HepG2 (cell line): ENCODE results near the gene ZNF132. TPM values are rescaled to one million over a fixed set of nuclear protein-coding genes. Genes with fewer than 3 reads are reported as not detected.

ENCODE experiments used
- DDIT3 ChIP-seq: sonication (generic); formaldehyde crosslinking; IDR thresholded peaks from 2 replicates; pipeline ENCODE4 v1.4.0; 2020; ENCODE audit warnings: mild to moderate bottlenecking, missing genetic modification reagents
- FOXK2 ChIP-seq: fragments of 450-650 bp; IDR thresholded peaks from 2 replicates; pipeline ENCODE4 v1.6.1; 2016
- HIVEP1 ChIP-seq: sonication (generic); formaldehyde crosslinking; IDR thresholded peaks from 2 replicates; pipeline ENCODE4 v1.4.0; 2020; ENCODE audit warnings: mild to moderate bottlenecking, missing genetic modification reagents
- HNRNPH1 ChIP-seq: fragments of 200-400 bp; formaldehyde crosslinking; optimal IDR thresholded peaks from 2 replicates; pipeline ENCODE3; 2017; ENCODE audit warnings: mild to moderate bottlenecking, low read depth, low read length
- MAX ChIP-seq: IDR thresholded peaks from 2 replicates; pipeline ENCODE4 v1.6.1; 2012; ENCODE audit warnings: inconsistent platforms
- MLX ChIP-seq: IDR thresholded peaks from 2 replicates; pipeline ENCODE4 v1.6.1; 2016
- NR3C1 ChIP-seq: sonication (generic); formaldehyde crosslinking; IDR thresholded peaks from 2 replicates; pipeline ENCODE4 v1.4.0; 2020; ENCODE audit warnings: missing genetic modification reagents
- PHF8 ChIP-seq: sonication (generic); formaldehyde crosslinking; IDR thresholded peaks from 2 replicates; pipeline ENCODE4 v1.5.0; 2020; ENCODE audit warnings: missing genetic modification reagents
- POLR2G ChIP-seq: fragments of 200-400 bp; formaldehyde crosslinking; IDR thresholded peaks from 2 replicates; pipeline ENCODE4 v1.6.1; 2018; ENCODE audit warnings: mild to moderate bottlenecking, low read depth, low read length, moderate library complexity
- SETDB1 ChIP-seq: sonication (generic); formaldehyde crosslinking; IDR thresholded peaks from 2 replicates; pipeline ENCODE4 v1.5.1; 2020; ENCODE audit warnings: missing genetic modification reagents, mild to moderate bottlenecking, borderline replicate concordance
- SMAD3 ChIP-seq: sonication (generic); formaldehyde crosslinking; IDR thresholded peaks from 2 replicates; pipeline ENCODE4 v1.4.0; 2020; ENCODE audit warnings: missing genetic modification reagents
- SOX13 ChIP-seq, 3 experiments: fragments of 450-650 bp in 1 of 3; sonication (generic) in 1 of 3; formaldehyde crosslinking in 1 of 3; IDR thresholded peaks in 2 of 3; conservative IDR thresholded peaks in 1 of 3; 2 replicates each; pipeline versions ENCODE4 v1.5.0 to v1.6.1; 2016 to 2020; ENCODE audit warnings: antibody characterized with exemption in 1 of 3, mild to moderate bottlenecking in 1 of 3, missing compliant biosample characterization in 1 of 3, missing genetic modification reagents in 1 of 3, moderate library complexity in 1 of 3
- SOX6 ChIP-seq, 2 experiments: fragments of 450-650 bp in 1 of 2; sonication (generic) in 1 of 2; formaldehyde crosslinking in 1 of 2; IDR thresholded peaks; 2 replicates each; pipeline versions ENCODE4 v1.4.0 to v1.6.1; 2017 to 2020; ENCODE audit warnings: antibody characterized with exemption in 1 of 2, mild to moderate bottlenecking in 1 of 2, missing genetic modification reagents in 1 of 2
- ZBTB10 ChIP-seq: sonication (generic); formaldehyde crosslinking; IDR thresholded peaks from 2 replicates; pipeline ENCODE4 v1.4.0; 2020; ENCODE audit warnings: missing genetic modification reagents, borderline replicate concordance
- ZBTB34 ChIP-seq: sonication (generic); formaldehyde crosslinking; IDR thresholded peaks from 2 replicates; pipeline ENCODE4 v1.8.0; 2022; ENCODE audit warnings: mild to moderate bottlenecking, missing genetic modification reagents
- ZFAT ChIP-seq: sonication (generic); formaldehyde crosslinking; conservative IDR thresholded peaks from 2 replicates; pipeline ENCODE4 v1.8.1; 2023; ENCODE audit warnings: missing genetic modification reagents, inconsistent platforms
- ZNF17 ChIP-seq: sonication (generic); formaldehyde crosslinking; IDR thresholded peaks from 2 replicates; pipeline ENCODE4 v1.5.0; 2020; ENCODE audit warnings: mild to moderate bottlenecking, missing genetic modification reagents
- ZNF619 ChIP-seq: sonication (generic); formaldehyde crosslinking; IDR thresholded peaks from 2 replicates; pipeline ENCODE4 v1.4.0; 2020; ENCODE audit warnings: mild to moderate bottlenecking, missing genetic modification reagents
- ZNF644 ChIP-seq: IDR thresholded peaks from 2 replicates; pipeline ENCODE4 v1.6.1; 2016; ENCODE audit warnings: low read depth
- ZNF780A ChIP-seq: sonication (generic); formaldehyde crosslinking; IDR thresholded peaks from 2 replicates; pipeline ENCODE4 v1.8.0; 2022; ENCODE audit warnings: mild to moderate bottlenecking, missing genetic modification reagents, moderate library complexity
- ZNF784 ChIP-seq: sonication (generic); formaldehyde crosslinking; IDR thresholded peaks from 2 replicates; pipeline ENCODE4 v1.5.1; 2020; ENCODE audit warnings: missing genetic modification reagents, mild to moderate bottlenecking, borderline replicate concordance
- ZNF790 ChIP-seq: sonication (generic); formaldehyde crosslinking; IDR thresholded peaks from 2 replicates; pipeline ENCODE4 v1.8.0; 2022; ENCODE audit warnings: missing genetic modification reagents, mild to moderate bottlenecking, borderline replicate concordance
- ZSCAN20 ChIP-seq: sonication (generic); formaldehyde crosslinking; IDR thresholded peaks from 2 replicates; pipeline ENCODE4 v1.4.0; 2020; ENCODE audit warnings: missing genetic modification reagents, mild to moderate bottlenecking, borderline replicate concordance
- ZSCAN9 ChIP-seq: IDR thresholded peaks from 2 replicates; pipeline ENCODE4 v1.6.1; 2016; ENCODE audit warnings: borderline replicate concordance
- polyA plus RNA-seq, 8 experiments: library from polyadenylated mRNA; depleted of rRNA in 3 of 8; stranded (reverse) in 7 of 8; unstranded in 1 of 8; fragments of >200 nt; fragmentation: Illumina TruSeq in 4 of 8; extraction: Trizol in 4 of 8; gene quantifications; 2 replicates each; pipeline versions ENCODE4 v1.2.1 to v1.2.3, GENCODE V29; 2011 to 2016; ENCODE audit warnings: low read depth in 4 of 8, missing spikeins in 1 of 8, mixed read lengths in 1 of 8; ENCODE audit not compliant: insufficient read depth in 1 of 8
- total RNA-seq, 5 experiments: library from RNA; depleted of rRNA; stranded (reverse); fragments of >200 nt; fragmentation: Illumina TruSeq; extraction: Trizol; gene quantifications; 2 replicates each; pipeline ENCODE4 v1.2.3, GENCODE V29; 2016; ENCODE audit warnings: low read depth in 1 of 5

ZNF132 gene
- total and polyA plus RNA-seq, 2 of the 13 experiments (the other 11 are each of a cell fraction or from before 2014, with no cell fraction given) = not detected

- TF ChIP-seq MAX (peak; percentile 70), ZNF784 (CRISPR knock-in tag) (no peak), DDIT3 (no peak), ZNF619 (CRISPR knock-in tag) (no peak), ZSCAN20 (CRISPR knock-in tag) (no peak), HNRNPH1 (no peak), ZNF780A (no peak), SETDB1 (CRISPR knock-in tag) (no peak), PHF8 (peak; percentile 59; the same call in 1 of the 2 replicates), ZNF17 (CRISPR knock-in tag) (no peak), ZSCAN9 (no peak), ZNF790 (CRISPR knock-in tag) (no peak), SOX13 (IDR thresholded peaks at IDR 0.05) (no peak), SOX13 (CRISPR knock-in tag; conservative IDR thresholded peaks at IDR 0.05 in 1 of 2, IDR thresholded peaks at IDR 0.05 in 1 of 2) (no peak; a peak in 1 of 4 replicates), SMAD3 (CRISPR knock-in tag) (no peak), POLR2G (peak; percentile 77), ZBTB10 (no peak), ZNF644 (no peak), FOXK2 (peak; percentile 90), NR3C1 (CRISPR knock-in tag) (no peak), SOX6 (IDR thresholded peaks at IDR 0.05) (no peak), SOX6 (CRISPR knock-in tag; IDR thresholded peaks at IDR 0.05) (no peak), HIVEP1 (CRISPR knock-in tag) (no peak), ZFAT (no peak), ZBTB34 (no peak), MLX (CRISPR knock-in tag) (peak; percentile 46; the same call in 1 of the 2 replicates)
Observed at GRCh38 chr19:58466760-58467589, 27.0 kb upstream of the ZNF132 start, which contains the start of gene ZNF324 (continued).
